Measurements from ENCODE around the gene ST3GAL6.

- TF ChIP-seq CTCF (tag by site-specific recombination; IDR thresholded peaks at IDR 0.05) (no peak), ZNF629 (tag by site-specific recombination; IDR thresholded peaks at IDR 0.05) (no peak), ZNF398 (tag by site-specific recombination; IDR thresholded peaks at IDR 0.05) (no peak), PRDM1 (tag by site-specific recombination; IDR thresholded peaks at IDR 0.05) (no peak), ZNF292 (tag by site-specific recombination; IDR thresholded peaks at IDR 0.05; ENCODE audit: borderline replicate concordance, low read depth) (no peak), ZNF544 (tag by site-specific recombination; IDR thresholded peaks at IDR 0.05) (no peak), REST (tag by site-specific recombination; IDR thresholded peaks at IDR 0.05) (no peak), ZNF175 (tag by site-specific recombination; IDR thresholded peaks at IDR 0.05) (no peak), YY1 (tag by site-specific recombination; IDR thresholded peaks at IDR 0.05) (no peak), MYNN (tag by site-specific recombination; IDR thresholded peaks at IDR 0.05; ENCODE audit: borderline replicate concordance) (no peak)
- TF ChIP-seq, protein P1, sequence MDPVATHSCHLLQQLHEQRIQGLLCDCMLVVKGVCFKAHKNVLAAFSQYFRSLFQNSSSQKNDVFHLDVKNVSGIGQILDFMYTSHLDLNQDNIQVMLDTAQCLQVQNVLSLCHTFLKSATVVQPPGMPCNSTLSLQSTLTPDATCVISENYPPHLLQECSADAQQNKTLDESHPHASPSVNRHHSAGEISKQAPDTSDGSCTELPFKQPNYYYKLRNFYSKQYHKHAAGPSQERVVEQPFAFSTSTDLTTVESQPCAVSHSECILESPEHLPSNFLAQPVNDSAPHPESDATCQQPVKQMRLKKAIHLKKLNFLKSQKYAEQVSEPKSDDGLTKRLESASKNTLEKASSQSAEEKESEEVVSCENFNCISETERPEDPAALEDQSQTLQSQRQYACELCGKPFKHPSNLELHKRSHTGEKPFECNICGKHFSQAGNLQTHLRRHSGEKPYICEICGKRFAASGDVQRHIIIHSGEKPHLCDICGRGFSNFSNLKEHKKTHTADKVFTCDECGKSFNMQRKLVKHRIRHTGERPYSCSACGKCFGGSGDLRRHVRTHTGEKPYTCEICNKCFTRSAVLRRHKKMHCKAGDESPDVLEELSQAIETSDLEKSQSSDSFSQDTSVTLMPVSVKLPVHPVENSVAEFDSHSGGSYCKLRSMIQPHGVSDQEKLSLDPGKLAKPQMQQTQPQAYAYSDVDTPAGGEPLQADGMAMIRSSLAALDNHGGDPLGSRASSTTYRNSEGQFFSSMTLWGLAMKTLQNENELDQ (tag by site-specific recombination; IDR thresholded peaks at IDR 0.05; ENCODE audit: low read depth), result no peak
These were observed 21.9 kb upstream of the ST3GAL6 start for GRCh38 chr3:98741121-98741716.

All from HEK293 (cell line).